IMR-90 (cell line): ENCODE results near the gene S100B. TPM values are rescaled to one million over a fixed set of nuclear protein-coding genes. Genes with fewer than 3 reads are reported as not detected.
A peak's percentile ranks its signal among the peaks of the same experiment; 100 is the strongest.

ENCODE experiments used
- ATAC-seq: fragments of 200-7000 bp; cut with Tn5 transposase; 2 replicates; pipeline ENCODE4 v1.9.1; 2020; ENCODE audit warnings: low read depth, mild to moderate bottlenecking, moderate library complexity
- BruUV-seq: library from RNA; stranded (reverse); fragments of 400-500 nt; replicated peaks from 2 replicates; lab custom pipeline; 2021; lab: Mats Ljungman, UMichigan
- CTCF ChIA-PET: fragments of 300-600 bp; formaldehyde crosslinking; extraction: SDS; loops from one replicate; lab custom pipeline; 2021; ENCODE audit warnings: antibody characterized with exemption; lab: Yijun Ruan, JAX
- POLR2A ChIA-PET: fragments of 300-600 bp; sonication (Branson Sonifier 250); formaldehyde crosslinking; loops from one replicate; lab custom pipeline; 2022; ENCODE audit warnings: antibody characterized with exemption; ENCODE audit not compliant: unreplicated experiment; lab: Charles Lee
- DNase-seq: peaks from one replicate; pipeline ENCODE4 v3.0.0; 2013
- H2AFZ ChIP-seq: replicated peaks from 2 replicates; pipeline ENCODE3; 2013; ENCODE audit warnings: low read length, mild to moderate bottlenecking; ENCODE audit not compliant: poor library complexity
- H2AK5ac ChIP-seq: 2 replicates; pipeline ENCODE4 v1.6.1; 2013; ENCODE audit warnings: low read depth, low read length, inconsistent platforms
- H2AK9ac ChIP-seq: replicated peaks from 2 replicates; pipeline ENCODE3; 2013; ENCODE audit warnings: mild to moderate bottlenecking, low read depth, low read length, moderate library complexity; ENCODE audit not compliant: poor library complexity
- H2BK120ac ChIP-seq: 2 replicates; pipeline ENCODE4 v1.6.1; 2013; ENCODE audit warnings: low read depth, low read length, inconsistent platforms
- H2BK15ac ChIP-seq: 3 replicates; pipeline ENCODE4 v1.6.1; 2013; ENCODE audit warnings: low read depth, low read length, inconsistent platforms
- H2BK20ac ChIP-seq: 2 replicates; pipeline ENCODE4 v1.6.1; 2013; ENCODE audit warnings: low read depth, mild to moderate bottlenecking, inconsistent platforms, low read length, moderate library complexity
- H2BK5ac ChIP-seq: 2 replicates; pipeline ENCODE4 v1.6.1; 2013; ENCODE audit warnings: mild to moderate bottlenecking, low read depth, low read length, inconsistent platforms; ENCODE audit not compliant: poor library complexity, severe bottlenecking
- H3K14ac ChIP-seq: replicated peaks from 2 replicates; pipeline ENCODE4 v1.6.1; 2013; ENCODE audit warnings: low read depth, low read length, inconsistent platforms
- H3K18ac ChIP-seq: 2 replicates; pipeline ENCODE4 v1.6.1; 2013; ENCODE audit warnings: low read depth, low read length, control low read depth
- H3K23ac ChIP-seq: 2 replicates; pipeline ENCODE4 v1.6.1; 2013; ENCODE audit warnings: low read depth, low read length, inconsistent platforms
- H3K27ac ChIP-seq: 2 replicates; pipeline ENCODE4 v1.5.1; 2013; ENCODE audit warnings: mild to moderate bottlenecking, control low read depth, low read length; ENCODE audit not compliant: insufficient read depth
- H3K27me3 ChIP-seq: 2 replicates; pipeline ENCODE4 v1.6.1; 2013; ENCODE audit warnings: low read length; ENCODE audit not compliant: control insufficient read depth, insufficient read depth
- H3K36me3 ChIP-seq: 2 replicates; pipeline ENCODE4 v1.6.1; 2013; ENCODE audit warnings: low read length, mixed read lengths; ENCODE audit not compliant: control insufficient read depth, insufficient read depth
- H3K4ac ChIP-seq: 2 replicates; pipeline ENCODE4 v1.6.1; 2013; ENCODE audit warnings: low read depth, low read length, inconsistent platforms
- H3K4me1 ChIP-seq: 2 replicates; pipeline ENCODE4 v1.6.1; 2013; ENCODE audit warnings: low read length, mixed read lengths; ENCODE audit not compliant: control insufficient read depth, insufficient read depth
- H3K4me2 ChIP-seq: 2 replicates; pipeline ENCODE4 v1.6.1; 2013; ENCODE audit warnings: low read depth, mild to moderate bottlenecking, control low read depth, low read length, moderate library complexity
- H3K4me3 ChIP-seq: 2 replicates; pipeline ENCODE4 v1.5.1; 2013; ENCODE audit warnings: low read depth, mild to moderate bottlenecking, control low read depth, low read length, moderate library complexity; ENCODE audit not compliant: insufficient read depth
- H3K56ac ChIP-seq: 2 replicates; pipeline ENCODE4 v1.6.1; 2013; ENCODE audit warnings: low read length, inconsistent platforms; ENCODE audit not compliant: insufficient read depth; ENCODE audit errors: extremely low read depth
- H3K79me1 ChIP-seq, 2 experiments: 2 replicates each; pipeline ENCODE4 v1.6.1; 2013; ENCODE audit warnings: low read length in 2 of 2, inconsistent platforms in 1 of 2, low read depth in 1 of 2
- H3K9ac ChIP-seq: 2 replicates; pipeline ENCODE4 v1.6.1; 2013; ENCODE audit warnings: low read depth, low read length, control low read depth
- H3K9me1 ChIP-seq: 2 replicates; pipeline ENCODE4 v1.6.1; 2013; ENCODE audit warnings: low read length, inconsistent platforms; ENCODE audit not compliant: insufficient read depth
- H3K9me3 ChIP-seq: 2 replicates; pipeline ENCODE4 v1.6.1; 2013; ENCODE audit warnings: low read length; ENCODE audit not compliant: control insufficient read depth, insufficient read depth
- H4K20me1 ChIP-seq: 2 replicates; pipeline ENCODE4 v1.6.1; 2013; ENCODE audit warnings: low read length, inconsistent platforms; ENCODE audit not compliant: insufficient read depth
- H4K5ac ChIP-seq: 2 replicates; pipeline ENCODE4 v1.6.1; 2013; ENCODE audit warnings: mild to moderate bottlenecking, low read depth, low read length, control low read depth
- H4K8ac ChIP-seq, 2 experiments: 2 replicates each; pipeline ENCODE4 v1.6.1; 2013; ENCODE audit warnings: low read depth in 2 of 2, low read length in 2 of 2, control low read depth in 1 of 2, inconsistent platforms in 1 of 2
- H4K91ac ChIP-seq: 2 replicates; pipeline ENCODE4 v1.6.1; 2013; ENCODE audit warnings: low read depth, low read length, inconsistent platforms; ENCODE audit not compliant: insufficient read depth
- CHD1 ChIP-seq: IDR thresholded peaks from 2 replicates; pipeline ENCODE4 v1.6.1; 2012; ENCODE audit warnings: low read depth, low read length, improper control_type of control experiment
- ELK1 ChIP-seq: fragments of 150-350 bp; IDR thresholded peaks from 2 replicates; pipeline ENCODE4 v1.6.1; 2016; ENCODE audit warnings: low read depth, mild to moderate bottlenecking, low read length, moderate library complexity, borderline replicate concordance
- FOS ChIP-seq: fragments of 150-350 bp; IDR thresholded peaks from 2 replicates; pipeline ENCODE4 v1.6.1; 2016; ENCODE audit warnings: low read depth, low read length
- MAFK ChIP-seq: IDR thresholded peaks from 2 replicates; pipeline ENCODE4 v1.6.1; 2012; ENCODE audit warnings: low read depth, low read length, improper control_type of control experiment
- POLR2A ChIP-seq: IDR thresholded peaks from 2 replicates; pipeline ENCODE4 v1.6.1; 2012; ENCODE audit warnings: mild to moderate bottlenecking, low read depth, low read length
- RCOR1 ChIP-seq: IDR thresholded peaks from 2 replicates; pipeline ENCODE4 v1.6.1; 2012; ENCODE audit warnings: mild to moderate bottlenecking, low read length, improper control_type of control experiment; ENCODE audit not compliant: insufficient replicate concordance
- SMC3 ChIP-seq: fragments of 150-350 bp; IDR thresholded peaks from 2 replicates; pipeline ENCODE4 v1.6.1; 2016; ENCODE audit warnings: low read depth, mild to moderate bottlenecking, antibody characterized with exemption, low read length, moderate library complexity
- WGBS, 2 experiments: methylation state at CpG; one replicate each; pipeline versions ENCODE4 v1.1.5 to v1.1.7; 2013; ENCODE audit warnings: missing lambda C conversion rate in 2 of 2; ENCODE audit not compliant: insufficient read length in 1 of 2; ENCODE audit errors: extremely low coverage in 2 of 2; 5-methylcytosine and 5-hydroxymethylcytosine counted together
- dilution Hi-C: fragments of 300-500 bp; cut with HindIII; formaldehyde crosslinking; loops from one replicate; pipeline ENCODE4 v1.14.3; 2018; ENCODE audit warnings: low sequenced_read_pairs; ENCODE audit not compliant: unreplicated experiment
- in situ Hi-C: fragments of 300-500 bp; cut with MboI; formaldehyde crosslinking; loops from 3 replicates; pipeline ENCODE4 v1.14.3; 2019; ENCODE audit warnings: low sequenced_read_pairs, inconsistent platforms, mixed read lengths
- intact Hi-C: fragments of 100-400 bp; cut with micrococcal nuclease; formaldehyde crosslinking; loops from 2 replicates; pipeline ENCODE4 v1.10.0; 2022
- polyA plus RNA-seq, 3 experiments: library from polyadenylated mRNA; depleted of rRNA; stranded (reverse); fragments of >200 nt; gene quantifications; 2 replicates each; pipeline ENCODE4 v1.2.3, GENCODE V29; 2012; ENCODE audit warnings: low replicate concordance in 1 of 3
- total RNA-seq: library from RNA; depleted of rRNA; stranded (reverse); fragments of >200 nt; gene quantifications from 2 replicates; pipeline ENCODE4 v1.2.3, GENCODE V29; 2012

Gene S100B
- total and polyA plus RNA-seq, 2 of the 4 experiments (the other 2 are of a cell fraction), result 0.18 to 0.26 TPM

GRCh38 chr21:46550116-46550941 lies 54.6 kb downstream of the S100B start:
- Histone ChIP-seq H3K23ac (no peak overlapping the region), H2AFZ (no peak overlapping the region), H4K8ac (no peak overlapping the region), H3K9me1 (peaks cover under 1% of the 10 kb centered on the region; the same call in 1 of the 2 replicates), H3K4me2 (no peak overlapping the region), H3K27me3 (no peaks in the 10 kb centered on the region), H3K9me3 (no peaks in the 10 kb centered on the region), H2AK5ac (no peak overlapping the region), H3K14ac (no peak overlapping the region), H3K4ac (no peak overlapping the region), H3K56ac (no peak overlapping the region), H3K79me1 (peaks cover 0 to under 1% of the 10 kb centered on the region in 2 experiments; a peak in 1 of 4 replicates), H3K9ac (no peak overlapping the region), H4K20me1 (no peaks in the 10 kb centered on the region; the same call in 1 of the 2 replicates), H3K27ac (no peak overlapping the region), H3K36me3 (peaks cover 59% of the 10 kb centered on the region), H3K4me1 (no peaks in the 10 kb centered on the region), H2BK15ac (no peak overlapping the region), H2BK5ac (no peak overlapping the region), H2AK9ac (peak overlapping the region; percentile 37), H2BK120ac (no peak overlapping the region), H3K4me3 (no peak overlapping the region), H4K5ac (no peak overlapping the region), H3K18ac (no peak overlapping the region), H4K91ac (no peak overlapping the region), H2BK20ac (no peak overlapping the region)
- in situ Hi-C loops, result no loop called here
- WGBS, 2 experiments, result 91% methylated on average over 8 of the region's 12 CpGs; no CpG with 5 or more reads in 1 of the 2 experiments
- DNase-seq (no peak), ATAC-seq (no peak)
- intact Hi-C loops, result no loop called here
- BruUV-seq, result no TSS peak
- dilution Hi-C loops, result no loop called here
- CTCF ChIA-PET, result no interaction called here
- POLR2A ChIA-PET, result no interaction called here
- TF ChIP-seq FOS (no peak), SMC3 (no peak), RCOR1 (no peak), ELK1 (no peak), CHD1 (no peak), POLR2A (no peak), MAFK (no peak)
